Subcutaneous adipose tissue (tissue), 4 donors: Measurements from ENCODE around the gene STX1A. TPM values are rescaled to one million over a fixed set of nuclear protein-coding genes. Genes with fewer than 3 reads are reported as not detected.

ENCODE experiments used
- total RNA-seq, 4 donors: library from RNA; depleted of rRNA; stranded (reverse); fragments of >200 nt; gene quantifications; one replicate each; pipeline ENCODE4 v1.1.0, GENCODE V29; 2016
- TF ChIP-seq, protein P1 (sequence below): fragments of 450-650 bp; IDR thresholded peaks from one replicate; pipeline ENCODE4 v1.5.1; 2016; ENCODE audit warnings: low read depth, mild to moderate bottlenecking, control low read depth, antibody characterized with exemption, moderate library complexity

Gene STX1A
- total RNA-seq, 4 donors from 2014 or later = 2.2 to 12.2 (median 3.4) TPM

GRCh38 chr7:73674468-73675124 is 44.9 kb downstream of the STX1A start:
- TF ChIP-seq, protein P1, sequence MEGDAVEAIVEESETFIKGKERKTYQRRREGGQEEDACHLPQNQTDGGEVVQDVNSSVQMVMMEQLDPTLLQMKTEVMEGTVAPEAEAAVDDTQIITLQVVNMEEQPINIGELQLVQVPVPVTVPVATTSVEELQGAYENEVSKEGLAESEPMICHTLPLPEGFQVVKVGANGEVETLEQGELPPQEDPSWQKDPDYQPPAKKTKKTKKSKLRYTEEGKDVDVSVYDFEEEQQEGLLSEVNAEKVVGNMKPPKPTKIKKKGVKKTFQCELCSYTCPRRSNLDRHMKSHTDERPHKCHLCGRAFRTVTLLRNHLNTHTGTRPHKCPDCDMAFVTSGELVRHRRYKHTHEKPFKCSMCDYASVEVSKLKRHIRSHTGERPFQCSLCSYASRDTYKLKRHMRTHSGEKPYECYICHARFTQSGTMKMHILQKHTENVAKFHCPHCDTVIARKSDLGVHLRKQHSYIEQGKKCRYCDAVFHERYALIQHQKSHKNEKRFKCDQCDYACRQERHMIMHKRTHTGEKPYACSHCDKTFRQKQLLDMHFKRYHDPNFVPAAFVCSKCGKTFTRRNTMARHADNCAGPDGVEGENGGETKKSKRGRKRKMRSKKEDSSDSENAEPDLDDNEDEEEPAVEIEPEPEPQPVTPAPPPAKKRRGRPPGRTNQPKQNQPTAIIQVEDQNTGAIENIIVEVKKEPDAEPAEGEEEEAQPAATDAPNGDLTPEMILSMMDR = no peak

GRCh38 chr7:73671857-73672445 is 47.5 kb downstream of the STX1A start:
- TF ChIP-seq, protein P1 = no peak

- TF ChIP-seq, protein P1 = no peak
These were observed 48.2 kb downstream of the STX1A start for GRCh38 chr7:73671322-73671661.

DNA sequence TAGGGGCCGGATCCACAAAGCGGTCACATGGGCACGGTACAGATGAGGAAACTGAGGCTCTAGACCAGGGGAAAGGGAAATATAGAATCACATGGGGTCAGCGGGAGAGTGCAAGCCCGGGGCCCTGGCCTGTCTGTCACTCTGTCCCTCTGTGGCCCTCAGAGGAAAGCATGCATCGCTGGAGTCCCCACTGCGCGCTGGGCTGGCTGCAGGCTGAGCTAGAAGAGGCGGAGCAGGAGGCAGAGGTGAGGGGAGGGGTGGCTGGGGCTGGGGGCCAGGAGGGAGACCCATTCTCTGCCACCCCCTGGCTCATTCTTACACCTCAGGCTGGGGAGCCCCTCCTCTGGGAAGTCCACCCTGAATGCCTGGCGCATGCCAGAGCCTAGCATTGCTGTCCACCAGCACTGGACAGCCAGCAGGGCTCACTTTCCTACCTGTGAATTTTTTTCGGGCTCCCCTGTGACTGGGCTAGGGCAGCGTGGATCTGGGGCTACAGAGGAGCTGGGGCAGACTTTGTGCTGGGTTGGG is 49.5 kb downstream of the STX1A start:
- TF ChIP-seq, protein P1 = no peak

GRCh38 chr7:73669288-73669701 is 50.2 kb downstream of the STX1A start:
- TF ChIP-seq, protein P1 = no peak

DNA sequence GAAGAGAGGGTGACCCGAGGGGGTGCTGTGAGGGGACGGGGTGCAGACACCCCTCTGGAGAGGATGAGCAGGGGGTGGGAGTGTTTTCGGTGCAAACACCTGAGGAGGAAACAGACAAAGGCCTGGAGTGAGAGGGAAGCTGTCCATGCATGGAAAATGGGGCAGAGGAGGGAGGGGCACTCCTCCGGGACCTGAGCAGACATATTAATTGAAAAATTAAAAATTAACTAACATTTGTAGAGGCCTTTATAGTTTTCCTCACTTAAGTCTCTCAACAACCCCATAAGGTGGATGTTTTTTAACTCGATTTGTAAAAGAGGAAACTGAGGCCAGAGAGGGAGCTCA is 50.6 kb downstream of the STX1A start:
- TF ChIP-seq, protein P1 = no peak

GRCh38 chr7:73668103-73668885 is 51.2 kb downstream of the STX1A start:
- TF ChIP-seq, protein P1 = no peak
